DND-41 (cell line): Measurements from ENCODE around the gene AKT1S1.
A peak's percentile ranks its signal among the peaks of the same experiment; 100 is the strongest.

ENCODE experiments used
- ATAC-seq: fragments of 200-7000 bp; cut with Tn5 transposase; 3 replicates; pipeline ENCODE4 v1.9.1; 2021; ENCODE audit warnings: low read depth; ENCODE audit not compliant: insufficient read depth
- DNase-seq: peaks from one replicate; pipeline ENCODE4 v3.0.0-alpha.2; 2020
- H2AFZ ChIP-seq: 2 replicates; pipeline ENCODE4 v1.6.0; 2012; ENCODE audit warnings: low read depth, low read length
- H3K27ac ChIP-seq: 2 replicates; pipeline ENCODE4 v1.5.1; 2012; ENCODE audit warnings: low read length, inconsistent platforms
- H3K27me3 ChIP-seq: fragments of 200-600 bp; sonication (generic); 2 replicates; pipeline ENCODE4 v1.6.0; 2012; ENCODE audit warnings: low read length, mild to moderate bottlenecking, inconsistent platforms; ENCODE audit not compliant: insufficient read depth, poor library complexity
- H3K36me3 ChIP-seq: 2 replicates; pipeline ENCODE4 v1.5.1; 2012; ENCODE audit warnings: low read length, inconsistent platforms; ENCODE audit not compliant: insufficient read depth
- H3K4me1 ChIP-seq: 2 replicates; pipeline ENCODE4 v1.5.1; 2012; ENCODE audit warnings: mild to moderate bottlenecking, low read length; ENCODE audit not compliant: insufficient read depth
- H3K4me2 ChIP-seq: 2 replicates; pipeline ENCODE4 v1.6.0; 2012; ENCODE audit warnings: mild to moderate bottlenecking, moderate library complexity, low read length, inconsistent platforms; ENCODE audit not compliant: insufficient read depth
- H3K4me3 ChIP-seq, 2 experiments: fragments of 200-600 bp in 1 of 2; shearing (Covaris generic) in 1 of 2; 2 replicates each; pipeline ENCODE4 v1.5.1; 2012 to 2016; ENCODE audit warnings: inconsistent platforms in 2 of 2, low read length in 2 of 2, mild to moderate bottlenecking in 2 of 2, low read depth in 1 of 2, moderate library complexity in 1 of 2
- H3K79me2 ChIP-seq: 2 replicates; pipeline ENCODE4 v1.6.0; 2012; ENCODE audit warnings: low read length, inconsistent platforms; ENCODE audit not compliant: insufficient read depth
- H3K9ac ChIP-seq: 2 replicates; pipeline ENCODE4 v1.6.0; 2012; ENCODE audit warnings: low read depth, mild to moderate bottlenecking, inconsistent platforms, low read length, moderate library complexity
- H3K9me3 ChIP-seq: 2 replicates; pipeline ENCODE4 v1.5.1; 2012; ENCODE audit warnings: low read length, moderate library complexity, mild to moderate bottlenecking, inconsistent platforms; ENCODE audit not compliant: insufficient read depth, severe bottlenecking
- H4K20me1 ChIP-seq: 2 replicates; pipeline ENCODE4 v1.6.0; 2012; ENCODE audit warnings: low read length; ENCODE audit not compliant: insufficient read depth
- EZH2 ChIP-seq: IDR thresholded peaks from 3 replicates; pipeline ENCODE4 v1.6.1; 2012; ENCODE audit warnings: borderline replicate concordance, low read depth, mild to moderate bottlenecking, moderate library complexity, low read length, inconsistent platforms; ENCODE audit not compliant: severe bottlenecking
- TF ChIP-seq, protein P1 (sequence below): IDR thresholded peaks from 2 replicates; pipeline ENCODE4 v1.5.1; 2012; ENCODE audit warnings: borderline replicate concordance, low read length, moderate library complexity, mild to moderate bottlenecking; ENCODE audit not compliant: poor library complexity, severe bottlenecking; ENCODE audit errors: extremely low read depth

The AKT1S1 gene

DNA sequence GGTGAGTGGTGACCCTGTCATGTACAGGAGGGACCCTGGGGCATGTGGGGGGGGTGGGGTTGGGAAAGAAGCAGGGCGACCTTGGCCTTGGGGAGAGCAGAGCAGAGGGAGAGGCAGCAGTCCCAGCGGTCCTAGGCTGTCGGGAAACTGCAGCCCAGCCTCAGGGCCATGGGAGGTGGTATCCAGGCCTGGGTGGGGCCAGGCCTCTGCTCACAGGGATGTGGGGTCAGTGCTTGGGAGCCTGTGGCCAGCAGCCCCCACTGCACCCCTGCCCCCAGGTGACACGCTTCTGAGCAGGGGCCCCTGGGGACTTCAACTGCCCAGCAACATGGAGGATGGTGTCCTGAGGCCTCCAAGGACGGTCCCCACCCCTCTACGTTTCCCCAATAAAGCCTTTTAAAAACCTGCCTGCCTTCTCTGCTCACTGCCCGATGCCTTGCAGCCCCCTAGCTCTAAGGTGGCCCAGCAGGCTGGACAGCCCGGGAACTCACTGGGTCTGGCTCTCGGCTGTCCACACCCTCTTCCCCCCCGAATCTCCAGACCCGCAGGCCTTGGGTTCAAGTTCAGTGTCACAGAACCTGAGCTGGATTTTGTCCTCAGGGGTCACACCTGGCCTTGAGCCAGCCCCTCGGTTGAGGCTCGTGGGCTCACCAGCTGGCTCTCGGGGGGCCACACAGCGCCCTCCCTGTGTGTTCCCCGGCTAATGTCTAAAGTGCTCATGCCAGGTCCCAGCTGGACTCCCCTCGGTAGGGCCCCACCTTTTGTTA lies 16.6 kb downstream of the AKT1S1 start:
- DNase-seq = no peak
- Histone ChIP-seq H3K79me2 (peaks cover 43% of the 10 kb centered on the region), H4K20me1 (peaks cover 83% of the 10 kb centered on the region), H3K27ac (no peak overlapping the region), H3K9ac (no peak overlapping the region), H3K27me3 (no peaks in the 10 kb centered on the region), H2AFZ (no peak overlapping the region), H3K36me3 (peaks cover 87% of the 10 kb centered on the region), H3K4me2 (no peak overlapping the region), H3K4me3 (no peak overlapping the region), H3K9me3 (no peaks in the 10 kb centered on the region), H3K4me1 (peaks cover 19% of the 10 kb centered on the region)
- TF ChIP-seq EZH2 = no peak
- TF ChIP-seq, protein P1, sequence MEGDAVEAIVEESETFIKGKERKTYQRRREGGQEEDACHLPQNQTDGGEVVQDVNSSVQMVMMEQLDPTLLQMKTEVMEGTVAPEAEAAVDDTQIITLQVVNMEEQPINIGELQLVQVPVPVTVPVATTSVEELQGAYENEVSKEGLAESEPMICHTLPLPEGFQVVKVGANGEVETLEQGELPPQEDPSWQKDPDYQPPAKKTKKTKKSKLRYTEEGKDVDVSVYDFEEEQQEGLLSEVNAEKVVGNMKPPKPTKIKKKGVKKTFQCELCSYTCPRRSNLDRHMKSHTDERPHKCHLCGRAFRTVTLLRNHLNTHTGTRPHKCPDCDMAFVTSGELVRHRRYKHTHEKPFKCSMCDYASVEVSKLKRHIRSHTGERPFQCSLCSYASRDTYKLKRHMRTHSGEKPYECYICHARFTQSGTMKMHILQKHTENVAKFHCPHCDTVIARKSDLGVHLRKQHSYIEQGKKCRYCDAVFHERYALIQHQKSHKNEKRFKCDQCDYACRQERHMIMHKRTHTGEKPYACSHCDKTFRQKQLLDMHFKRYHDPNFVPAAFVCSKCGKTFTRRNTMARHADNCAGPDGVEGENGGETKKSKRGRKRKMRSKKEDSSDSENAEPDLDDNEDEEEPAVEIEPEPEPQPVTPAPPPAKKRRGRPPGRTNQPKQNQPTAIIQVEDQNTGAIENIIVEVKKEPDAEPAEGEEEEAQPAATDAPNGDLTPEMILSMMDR = no peak
- ATAC-seq = no peak

DNA sequence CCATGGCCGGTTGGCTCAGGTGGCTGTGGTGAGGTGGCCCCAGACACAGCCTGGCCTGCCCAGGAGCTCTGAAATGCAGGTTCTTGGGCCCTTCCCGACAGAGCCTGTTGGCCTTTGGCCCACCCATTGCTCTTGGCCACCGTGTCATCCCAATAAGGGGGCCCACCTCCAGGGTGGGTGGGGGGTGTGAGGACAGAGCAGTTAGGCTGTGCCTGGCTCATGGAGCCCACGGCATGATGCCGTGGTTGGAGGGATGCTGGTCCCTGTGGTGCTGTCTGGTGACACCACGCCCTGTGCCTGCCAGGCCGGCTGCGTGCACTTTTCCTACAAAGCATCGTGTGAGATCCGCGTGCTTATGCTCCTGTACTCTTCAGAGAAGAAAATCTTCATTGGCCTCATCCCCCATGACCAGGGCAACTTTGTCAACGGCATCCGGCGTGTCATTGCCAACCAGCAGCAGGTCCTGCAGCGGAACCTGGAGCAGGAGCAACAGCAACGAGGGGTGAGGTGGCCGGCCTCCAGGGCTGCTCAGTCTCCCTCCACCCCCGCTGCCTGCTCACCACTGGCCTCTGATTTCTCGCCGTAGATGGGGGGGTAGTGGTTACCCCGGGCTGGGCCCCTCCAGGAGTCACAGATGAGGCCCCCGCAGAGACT lies 17.3 kb downstream of the AKT1S1 start:
- no peaks in the 10 kb centered on the region for H3K27me3 ChIP-seq
- H3K36me3 ChIP-seq = peaks cover 89% of the 10 kb centered on the region
- H3K9ac ChIP-seq = no peak overlapping the region
- H3K4me2 ChIP-seq = no peak overlapping the region
- no peak overlapping the region for H2AFZ ChIP-seq
- no peaks in the 10 kb centered on the region for H3K9me3 ChIP-seq
- no peak for TF ChIP-seq EZH2
- TF ChIP-seq, protein P1 = no peak
- peaks cover 12% of the 10 kb centered on the region; the same call in 1 of the 2 replicates for H3K4me1 ChIP-seq
- no peak overlapping the region for H3K4me3 ChIP-seq
- no peak for ATAC-seq
- peaks cover 86% of the 10 kb centered on the region for H4K20me1 ChIP-seq
- H3K27ac ChIP-seq = no peak overlapping the region
- DNase-seq = no peak
- peaks cover 43% of the 10 kb centered on the region for H3K79me2 ChIP-seq

DNA sequence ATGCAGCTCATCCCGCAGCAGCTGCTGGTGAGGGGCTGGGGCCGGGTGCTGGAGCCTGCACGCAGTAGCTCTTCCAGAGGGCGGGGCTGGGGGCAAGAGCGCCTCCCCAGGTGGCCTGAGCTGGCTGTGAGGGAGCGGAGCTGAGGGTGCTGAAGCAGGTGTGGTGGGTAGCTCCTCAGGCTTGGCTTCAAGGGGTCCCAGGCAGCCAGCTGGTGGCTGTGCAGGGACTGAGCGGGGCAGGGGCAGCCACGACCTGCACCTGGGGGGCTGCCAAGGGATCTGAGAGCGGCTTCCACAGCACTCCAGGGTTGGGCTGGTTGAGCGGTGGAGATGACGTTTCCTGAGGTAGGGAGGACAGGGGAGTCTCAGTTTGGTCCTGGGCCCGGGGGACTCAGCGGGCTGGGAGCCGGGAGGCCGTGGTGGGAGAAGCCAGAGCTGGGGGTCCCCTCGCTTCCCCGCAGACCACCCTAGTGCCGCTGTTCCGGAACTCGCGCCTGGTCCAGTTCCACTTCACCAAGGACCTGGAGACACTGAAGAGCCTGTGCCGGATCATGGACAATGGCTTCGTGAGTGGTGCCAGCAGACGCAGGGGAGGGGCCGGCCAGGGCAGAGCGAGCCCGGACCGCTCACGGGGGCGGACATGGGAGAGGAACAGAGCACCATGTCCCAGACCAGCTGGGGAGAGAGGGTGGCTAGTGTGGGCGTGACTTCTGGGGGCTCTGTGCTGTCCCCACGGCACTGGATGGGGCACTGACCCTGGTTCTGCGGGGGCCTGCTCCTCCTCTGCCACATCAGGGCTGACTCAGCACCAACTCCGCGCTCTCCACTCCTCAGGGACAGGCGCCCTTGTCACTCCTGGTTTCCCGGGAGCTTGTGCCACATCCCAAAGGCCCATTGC lies 18.8 kb downstream of the AKT1S1 start:
- Histone ChIP-seq H3K4me3 (no peak overlapping the region), H4K20me1 (peaks cover 85% of the 10 kb centered on the region), H3K27ac (no peak overlapping the region), H3K9me3 (no peaks in the 10 kb centered on the region), H2AFZ (no peak overlapping the region), H3K36me3 (peaks cover 88% of the 10 kb centered on the region), H3K79me2 (peaks cover 43% of the 10 kb centered on the region), H3K4me1 (peaks cover 12% of the 10 kb centered on the region), H3K4me2 (no peak overlapping the region), H3K27me3 (no peaks in the 10 kb centered on the region), H3K9ac (no peak overlapping the region)
- ATAC-seq (peak; percentile 8; the same call in 1 of the 3 replicates), DNase-seq (no peak)
- TF ChIP-seq, protein P1 = no peak
- no peak for TF ChIP-seq EZH2
